ENCODE results near the gene SNX33. TPM values are rescaled to one million over a fixed set of nuclear protein-coding genes. Genes with fewer than 3 reads are reported as not detected.
"Not testable (repeated sequence)": the region's sequence is repeated elsewhere in the genome, so short reads cannot be mapped to it uniquely, and the experiment has no call there.

The SNX33 gene
- total RNA-seq, 1 experiment from 2014 or later = 9.3 TPM

DNA sequence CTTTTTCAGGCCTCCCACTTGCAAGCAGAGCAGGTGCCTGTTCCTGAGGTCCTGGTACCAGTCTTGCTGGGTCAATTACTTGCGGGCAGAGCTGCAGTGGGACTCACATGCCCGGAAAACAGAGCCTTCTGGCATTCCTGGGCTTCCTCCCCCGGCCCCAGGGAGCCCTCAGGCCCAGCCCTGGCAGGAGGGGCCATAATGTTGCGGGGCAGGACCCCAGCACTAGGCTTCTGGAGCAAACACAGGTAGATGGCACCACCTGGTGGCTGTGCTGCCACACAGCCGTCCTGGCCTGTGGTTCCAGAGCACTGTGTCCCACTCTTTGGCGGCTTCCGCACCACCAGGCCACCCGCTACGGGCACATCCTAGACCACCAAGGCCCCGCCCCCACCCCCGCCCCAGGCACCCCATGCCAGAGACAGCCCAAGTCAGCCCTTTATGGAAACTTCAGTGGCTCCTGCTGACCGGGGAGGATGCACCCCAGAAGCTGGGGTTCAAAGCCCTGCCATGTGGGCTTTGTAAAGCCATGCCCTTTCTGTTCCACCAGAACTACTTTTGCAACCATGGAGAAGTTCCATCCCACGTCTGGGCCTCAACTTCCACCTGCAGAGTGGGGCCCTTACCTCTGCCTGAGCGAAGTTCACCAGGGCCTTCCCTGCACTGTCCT, 36.1 kb downstream of the SNX33 start:
- DNase-seq (ENCODE audit: low spot score) = peak; percentile 38

DNA sequence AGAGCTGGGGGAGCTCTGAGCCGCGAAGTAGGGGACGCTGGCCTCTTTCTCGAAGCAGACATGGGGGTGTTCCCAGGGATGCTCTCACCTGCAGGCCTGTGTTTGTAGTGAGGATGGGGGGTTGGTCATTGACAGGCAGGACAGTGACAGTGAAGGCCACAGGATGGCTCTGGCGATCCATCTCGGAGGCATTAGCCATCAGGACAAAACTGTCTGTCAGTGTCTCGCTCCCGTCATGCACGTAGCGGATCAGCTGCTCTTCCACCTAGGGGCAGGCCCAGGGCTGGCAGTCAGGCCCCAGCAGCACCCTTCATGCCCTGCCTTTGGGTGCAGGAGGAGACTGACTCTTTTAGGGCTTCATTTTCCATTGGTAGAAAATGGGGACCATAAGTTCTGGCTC, 36.9 kb downstream of the SNX33 start:
- no peak for DNase-seq (ENCODE audit: low spot score)

DNA sequence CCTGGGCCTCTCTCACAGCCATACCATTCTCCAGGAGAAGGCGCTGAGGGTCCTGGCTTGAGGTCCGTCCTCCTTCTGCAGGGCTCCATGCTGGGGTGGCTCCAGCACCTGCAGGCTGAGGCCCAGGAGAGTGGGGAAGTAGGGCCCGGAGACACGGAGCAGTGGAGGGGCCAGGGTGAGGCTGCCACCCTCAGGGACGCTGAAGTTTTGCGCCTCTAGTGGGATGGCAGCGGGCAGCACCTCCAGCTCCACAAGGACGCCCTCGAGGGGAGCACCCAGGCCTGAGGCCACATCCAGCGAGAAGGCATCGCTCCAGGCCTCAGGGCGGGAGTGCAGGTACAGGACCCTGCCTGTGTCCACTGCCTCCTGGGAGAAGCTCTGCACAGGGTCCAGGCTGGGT, 37.5 kb downstream of the SNX33 start:
- DNase-seq (ENCODE audit: low spot score) = no peak

DNA sequence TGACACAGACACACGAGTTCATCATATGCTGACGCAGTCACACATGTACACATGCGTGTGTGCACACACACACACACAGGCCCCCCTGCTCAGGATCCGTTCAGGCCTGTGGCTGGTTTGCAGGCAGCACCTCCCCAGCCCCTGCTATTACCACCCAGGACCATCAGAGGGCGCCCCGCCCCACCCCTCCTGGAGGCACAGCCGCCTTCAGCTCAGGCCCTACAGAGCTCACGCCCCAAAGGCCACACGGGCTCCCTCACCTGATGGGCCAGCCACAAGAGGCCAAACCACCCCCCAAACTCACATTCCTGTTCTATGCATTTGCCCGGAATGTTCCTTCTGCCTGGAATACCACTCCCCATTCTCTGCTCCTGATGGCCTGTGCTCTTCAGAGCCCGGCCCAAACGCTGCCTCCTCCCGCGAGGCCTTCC, 38.5 kb downstream of the SNX33 start:
- peak; percentile 44 for DNase-seq (ENCODE audit: low spot score)

DNA sequence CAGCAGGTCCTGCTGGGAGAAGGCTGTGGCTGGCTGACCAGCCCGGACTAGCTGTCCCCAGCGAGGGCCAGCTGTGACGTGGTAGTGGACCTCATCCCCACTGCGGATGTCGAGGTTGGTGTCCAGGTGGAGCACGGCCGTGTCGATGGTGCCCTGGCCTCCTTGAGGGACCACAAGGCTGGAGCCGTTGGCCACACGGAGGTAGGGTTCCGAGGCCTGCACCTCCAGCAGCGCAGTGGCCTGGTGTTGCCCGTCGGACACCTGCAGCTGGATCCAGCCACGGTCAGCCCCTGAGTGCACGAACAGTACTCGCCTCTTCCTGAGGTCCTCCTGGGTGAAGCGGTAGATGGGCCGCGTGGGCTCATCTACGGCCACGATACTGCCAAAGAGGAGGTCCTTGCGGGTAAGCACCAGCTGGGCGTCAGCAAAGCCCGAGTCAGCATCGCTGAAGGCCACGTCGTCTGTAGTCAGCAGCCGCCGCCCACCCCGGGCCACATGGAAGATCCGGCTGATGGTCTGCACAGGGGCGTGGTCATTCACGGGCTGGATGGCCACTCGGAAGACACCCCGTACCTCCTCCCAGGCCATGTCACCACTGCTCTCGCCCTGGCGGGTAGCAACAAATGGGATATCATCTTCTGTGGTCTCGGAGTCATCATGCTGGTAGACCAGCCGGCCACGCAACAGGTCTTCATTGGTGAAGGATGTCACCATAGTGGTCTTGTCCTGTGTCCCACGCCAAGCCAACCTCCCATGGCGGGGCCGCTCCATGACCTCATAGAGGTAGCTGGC, 40.0 kb downstream of the SNX33 start:
- DNase-seq (ENCODE audit: low spot score) = no peak

DNA sequence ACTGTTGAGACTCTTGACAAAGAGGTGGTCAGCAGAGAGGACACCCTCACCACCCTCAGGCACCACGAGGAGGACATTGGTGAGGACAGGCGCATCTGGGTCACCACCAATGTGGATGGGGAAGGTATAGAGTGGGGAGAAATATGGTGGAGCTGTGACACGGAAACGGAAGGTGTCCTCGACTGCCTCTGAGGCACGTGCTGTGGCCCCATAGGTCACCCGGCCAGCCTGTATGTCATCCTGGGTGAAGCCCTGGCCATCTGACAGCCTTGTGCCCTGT, 40.5 kb downstream of the SNX33 start:
- no peak for DNase-seq (ENCODE audit: low spot score)

DNA sequence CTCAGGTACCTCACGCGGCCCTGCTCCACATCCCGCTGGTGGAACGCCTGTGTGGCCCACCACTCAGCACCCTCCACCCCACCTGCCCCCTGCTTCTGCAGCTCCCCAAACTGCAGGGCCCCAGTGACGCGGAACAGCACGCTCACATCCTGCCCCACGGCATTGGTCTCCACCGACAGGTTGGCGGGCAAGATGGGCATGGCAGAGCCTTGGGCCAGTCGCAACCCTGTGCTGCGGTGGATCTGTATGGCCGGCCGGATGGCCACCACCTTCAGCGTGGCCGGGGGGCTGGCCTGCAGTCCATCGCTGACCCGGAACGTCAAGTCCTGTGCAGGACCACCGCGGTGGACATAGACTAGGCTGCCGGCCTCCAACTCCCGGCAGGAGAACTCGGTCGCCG, 41.1 kb downstream of the SNX33 start:
- no peak for DNase-seq (ENCODE audit: low spot score)

DNA sequence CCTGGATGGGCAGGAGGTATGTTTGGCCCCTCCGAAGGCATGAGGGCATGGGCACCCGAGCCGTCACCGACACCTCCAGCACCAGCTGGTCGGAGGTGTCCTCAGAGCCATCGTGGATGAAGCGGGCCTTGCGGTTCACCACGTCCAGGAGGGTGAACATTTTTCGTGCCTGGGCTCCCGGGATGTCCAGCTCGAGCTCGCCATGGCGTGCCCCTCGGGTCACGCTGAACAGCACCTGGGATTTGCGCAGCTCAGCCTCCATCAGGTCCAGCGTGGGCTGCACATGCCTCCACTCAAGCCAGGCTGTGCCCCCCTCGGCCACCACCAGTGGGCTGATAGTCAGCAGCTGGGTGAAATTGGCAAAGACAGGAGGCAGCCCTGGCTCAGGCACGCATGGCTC, 41.7 kb downstream of the SNX33 start:
- not testable (repeated sequence) for DNase-seq (ENCODE audit: low spot score)

DNA sequence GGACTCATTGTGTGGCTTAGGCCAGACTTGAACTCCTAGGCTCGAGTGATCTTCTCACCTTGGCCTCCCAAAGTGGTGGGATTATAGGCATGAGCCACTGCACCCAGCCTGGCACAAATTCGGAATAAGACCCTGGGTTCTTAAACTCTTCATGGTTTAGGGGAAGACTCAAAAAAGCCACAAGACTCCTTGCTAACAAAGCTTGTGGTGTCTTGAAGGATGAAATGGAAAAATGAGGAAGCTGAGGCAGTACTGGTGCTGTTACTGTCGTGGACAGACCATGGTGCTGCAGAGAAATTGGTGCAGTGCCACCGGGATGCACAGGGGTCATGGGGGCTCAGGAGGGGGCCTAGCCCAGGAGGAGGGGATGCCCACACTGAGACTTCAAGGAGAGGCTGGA, 44.6 kb downstream of the SNX33 start:
- DNase-seq (ENCODE audit: low spot score) = not testable (repeated sequence)

DNA sequence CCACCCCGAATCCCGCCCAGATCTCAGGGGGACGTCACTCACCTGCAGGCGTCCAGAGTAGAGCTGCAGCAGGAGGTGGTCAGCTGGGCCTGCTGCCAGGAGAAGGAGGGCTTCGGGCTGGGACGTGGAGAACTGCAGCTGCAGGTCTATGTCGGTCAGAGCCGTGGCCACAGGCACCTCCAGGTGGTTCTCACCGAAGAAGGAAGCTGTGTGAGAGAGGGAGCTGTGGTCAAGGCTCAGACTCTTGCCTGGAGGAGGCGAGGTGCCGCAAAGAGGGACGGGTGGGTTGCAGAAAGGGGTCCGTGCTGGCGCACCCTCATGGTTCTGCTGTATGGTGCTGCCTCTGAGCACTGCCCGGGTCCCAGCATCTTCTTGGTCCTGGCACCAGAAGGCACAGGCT, 45.3 kb downstream of the SNX33 start:
- not testable (repeated sequence) for DNase-seq (ENCODE audit: low spot score)

DNA sequence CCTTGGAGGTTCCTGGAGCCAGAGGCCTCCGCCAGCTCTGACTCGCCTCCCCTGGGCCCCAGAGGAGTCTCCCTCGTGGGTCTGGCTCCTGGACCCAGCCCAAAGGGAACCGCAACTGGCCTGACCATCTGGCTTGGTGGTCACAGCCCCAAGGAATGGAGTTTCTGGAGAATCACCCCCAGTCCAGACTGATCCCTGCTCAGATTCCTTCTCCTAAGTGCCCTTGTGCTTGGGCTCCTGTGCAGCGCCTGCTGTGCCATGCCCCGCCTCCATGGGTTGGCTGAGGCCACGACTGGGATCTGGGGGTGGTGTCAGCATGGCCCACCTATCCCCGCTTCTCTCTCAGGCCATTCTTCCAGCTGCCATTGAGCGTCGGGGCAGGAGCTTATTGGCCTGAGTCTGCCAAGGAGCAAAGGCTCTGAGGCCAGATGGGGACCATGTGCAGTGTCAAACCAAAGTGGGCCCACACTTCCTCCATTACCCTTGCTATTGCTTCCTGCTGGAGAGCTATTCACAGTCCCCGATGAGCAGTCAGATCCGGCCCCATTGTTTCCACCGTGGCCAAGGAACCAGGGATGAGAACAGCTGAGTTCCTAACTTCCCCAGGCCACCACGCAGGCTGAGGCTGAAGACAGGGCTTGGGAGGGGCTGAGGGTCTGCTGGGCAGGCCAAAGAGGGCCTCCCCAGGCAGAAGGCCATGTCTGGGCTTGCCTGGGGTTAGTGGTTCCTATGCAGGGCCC, 46.0 kb downstream of the SNX33 start:
- DNase-seq (ENCODE audit: low spot score) = peak; percentile 60

DNA sequence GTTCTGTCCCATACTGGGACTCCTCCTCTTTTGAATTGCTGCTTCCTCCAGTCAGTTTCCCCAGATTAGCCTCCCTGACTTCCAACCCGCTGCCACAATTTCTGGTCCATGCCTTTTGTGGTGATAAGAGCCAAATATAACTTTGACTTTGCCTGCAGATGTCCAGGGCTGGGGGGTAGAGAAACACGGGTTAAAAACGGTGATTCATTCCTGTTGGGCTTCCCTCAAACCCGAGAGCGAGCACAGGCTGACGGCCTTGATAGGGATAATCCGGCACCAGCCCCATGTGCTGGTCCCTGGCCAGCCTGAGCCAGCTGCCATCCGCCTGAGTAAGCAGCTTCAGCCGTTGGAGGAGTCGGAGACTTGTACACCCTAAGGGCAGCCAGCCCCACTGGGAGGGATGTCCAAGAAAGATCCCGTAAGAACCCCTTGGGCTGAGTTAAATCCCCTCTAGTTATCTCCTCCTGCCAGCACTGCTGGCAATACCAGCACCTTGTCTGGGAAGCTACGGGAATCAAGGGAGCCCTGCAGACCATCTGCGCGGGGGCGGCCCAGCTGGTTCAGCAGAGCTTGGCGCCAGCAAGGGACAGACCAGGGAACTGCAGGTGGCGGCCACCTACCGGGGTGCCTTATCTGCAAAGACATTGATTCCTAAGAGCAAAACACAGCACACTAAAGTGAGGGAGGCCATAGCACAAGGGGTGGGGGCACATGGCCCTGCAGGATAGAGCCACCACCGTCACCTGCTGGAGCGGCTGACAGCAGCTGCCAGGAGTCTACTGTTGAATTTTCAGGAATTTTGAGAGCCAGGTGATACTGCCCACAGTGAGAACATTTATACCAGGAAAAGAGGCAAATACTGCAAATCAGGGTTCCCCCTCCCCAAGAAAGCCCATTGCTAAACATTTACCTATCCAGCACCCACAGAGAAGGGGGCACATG, 46.8 kb downstream of the SNX33 start:
- DNase-seq (ENCODE audit: low spot score) = peak; percentile 96

DNA sequence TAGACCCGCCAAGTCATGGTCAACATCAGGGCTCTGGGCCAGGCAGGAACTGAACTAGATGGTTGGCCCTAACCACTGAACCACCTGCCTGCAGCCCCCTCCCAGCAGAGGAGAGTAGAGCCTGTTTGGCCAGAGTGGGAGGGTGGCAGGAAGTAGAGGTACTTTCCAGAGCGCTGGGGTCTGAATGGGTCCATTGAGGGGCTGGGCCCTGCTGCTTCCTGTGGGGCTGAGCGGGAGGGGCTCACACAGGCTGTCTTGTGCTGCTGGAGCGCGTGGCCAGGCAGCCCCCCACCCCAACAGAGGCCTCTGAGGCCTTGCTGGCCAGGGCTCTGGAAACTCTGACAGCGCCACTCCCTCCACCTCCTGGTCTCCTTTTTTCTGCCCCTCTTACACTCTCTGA, 47.5 kb downstream of the SNX33 start:
- DNase-seq (ENCODE audit: low spot score) = peak; percentile 38

DNA sequence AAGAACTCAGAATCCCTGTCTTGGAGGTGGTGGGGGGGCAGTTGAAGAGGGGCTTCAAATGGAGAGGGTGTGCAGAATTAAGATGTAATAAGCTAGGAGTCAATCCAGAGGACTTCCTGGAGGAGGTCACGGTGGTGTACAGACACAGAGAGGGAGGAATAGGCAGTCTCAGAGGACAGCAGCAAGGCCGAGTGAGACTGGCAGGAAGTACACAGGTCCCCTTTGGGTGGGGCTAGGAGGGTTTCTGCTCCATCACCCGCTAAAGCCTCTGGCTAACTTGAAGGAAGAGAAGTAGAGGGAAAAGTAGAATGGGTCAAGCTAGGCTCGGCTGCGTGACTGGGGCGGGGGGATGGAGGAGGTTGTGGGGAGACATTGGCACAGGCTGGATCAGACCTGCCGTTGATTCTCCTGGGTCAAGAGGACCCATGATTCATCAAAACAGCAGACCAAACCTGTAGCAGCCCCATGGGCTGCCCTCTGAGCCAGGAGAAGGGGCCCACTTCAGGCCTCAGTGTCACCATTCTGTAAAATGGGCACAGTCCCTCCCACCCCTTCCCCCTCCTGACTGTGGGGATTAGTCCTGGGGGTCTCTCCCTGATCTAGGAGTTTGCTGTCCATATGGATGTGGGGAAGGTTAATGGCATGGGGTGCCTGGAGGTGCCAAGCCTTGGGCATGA, 48.1 kb downstream of the SNX33 start:
- peak; percentile 57 for DNase-seq (ENCODE audit: low spot score)

DNA sequence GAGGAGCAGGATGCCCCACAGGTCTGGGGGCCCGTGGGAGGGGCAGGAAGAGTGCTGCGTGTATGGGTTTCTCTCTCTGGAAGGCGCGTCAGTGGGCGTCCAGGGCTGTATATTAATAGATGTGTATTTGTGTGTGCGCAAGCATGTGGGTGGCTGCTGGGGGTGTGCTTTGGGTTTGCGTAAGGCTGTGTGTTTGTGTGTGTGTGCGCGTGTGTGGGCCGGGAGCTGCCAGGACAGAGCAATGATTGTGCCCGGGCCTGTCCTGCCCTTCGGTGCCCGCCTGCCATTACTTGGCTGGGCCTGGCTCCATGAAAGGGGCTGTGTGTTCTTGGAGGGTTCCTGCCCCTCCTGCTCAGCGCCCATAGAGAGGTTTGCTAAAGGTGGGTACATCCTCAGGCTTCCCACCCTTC, 48.6 kb downstream of the SNX33 start:
- no peak for DNase-seq (ENCODE audit: low spot score)

DNA sequence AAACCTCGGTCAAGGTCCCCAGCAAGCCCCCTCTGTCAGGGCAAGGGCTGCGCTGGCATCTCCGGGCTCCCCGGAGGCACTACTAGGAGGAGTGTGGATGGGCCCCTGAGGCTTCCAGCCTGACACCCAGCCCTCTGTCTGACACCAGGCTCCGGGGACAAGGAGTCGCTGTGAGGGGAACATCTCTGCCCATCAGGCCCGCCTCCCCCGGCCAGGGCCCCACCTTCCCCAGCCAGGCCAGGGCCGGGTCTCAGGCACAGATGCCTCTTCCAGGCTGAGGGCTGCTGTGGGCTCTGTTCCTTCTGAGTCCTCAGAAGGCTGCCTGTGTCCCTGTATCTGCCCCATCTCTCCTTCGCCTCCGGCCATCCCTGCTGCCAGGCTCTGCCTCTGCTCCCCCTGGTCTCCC, 49.1 kb downstream of the SNX33 start:
- DNase-seq (ENCODE audit: low spot score) = no peak

DNA sequence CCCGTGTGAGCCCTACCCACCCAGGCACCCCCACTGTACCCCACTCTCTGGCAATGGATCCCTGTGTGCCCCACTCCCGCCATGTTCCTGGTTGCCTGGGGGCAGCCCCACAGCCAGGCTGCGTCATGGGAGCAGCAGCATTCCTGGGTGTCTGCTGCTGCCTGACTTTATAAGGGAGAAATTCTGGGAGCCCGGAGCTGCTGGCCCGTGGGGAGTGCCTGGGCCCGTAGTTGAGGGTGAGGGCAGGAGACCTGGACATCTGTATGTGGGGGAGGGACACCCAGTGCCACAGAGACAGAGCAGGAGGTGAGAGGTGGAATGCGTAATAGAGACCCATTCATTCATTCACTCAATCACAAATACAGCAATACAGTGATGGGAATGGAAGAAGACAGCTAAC, 49.8 kb downstream of the SNX33 start:
- DNase-seq (ENCODE audit: low spot score) = no peak

DNA sequence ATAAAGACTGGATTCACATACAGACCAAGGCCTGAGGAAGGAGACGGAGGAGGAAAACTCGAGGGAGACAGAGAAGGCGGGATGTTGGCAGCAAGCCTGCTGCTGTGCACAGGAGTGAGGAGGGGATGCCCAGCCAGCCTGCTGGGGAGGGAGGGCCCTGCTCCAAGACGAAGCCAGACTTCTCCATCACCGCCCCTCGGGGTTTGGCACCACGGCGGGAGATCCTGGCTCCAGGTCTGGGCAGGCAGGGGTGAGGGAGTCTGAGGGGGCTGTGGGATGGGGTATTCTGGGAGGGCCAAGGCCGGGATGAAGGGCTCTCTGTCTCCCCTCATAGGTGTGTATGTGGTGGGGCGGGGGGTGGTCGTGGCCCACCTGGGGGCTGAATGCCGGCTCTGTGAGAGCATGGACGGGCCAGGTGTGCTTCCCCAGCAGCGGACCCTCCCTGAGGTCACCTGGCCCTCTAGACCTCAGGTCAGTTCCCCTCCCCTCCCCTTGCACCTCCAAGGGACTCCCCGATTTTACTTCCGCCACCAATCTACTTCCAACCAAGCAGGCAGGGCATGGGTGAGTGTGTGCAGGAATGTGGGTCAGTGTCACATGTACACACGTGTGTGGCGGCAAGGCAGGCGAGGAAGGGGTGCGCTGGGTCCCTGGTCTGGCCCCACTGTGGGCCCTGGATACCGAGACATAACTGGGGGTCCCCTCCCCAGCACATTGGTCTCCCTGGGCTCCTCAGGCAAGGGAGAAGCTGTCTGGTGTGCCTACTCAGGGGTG, 50.4 kb downstream of the SNX33 start:
- not testable (repeated sequence) for DNase-seq (ENCODE audit: low spot score)

DNA sequence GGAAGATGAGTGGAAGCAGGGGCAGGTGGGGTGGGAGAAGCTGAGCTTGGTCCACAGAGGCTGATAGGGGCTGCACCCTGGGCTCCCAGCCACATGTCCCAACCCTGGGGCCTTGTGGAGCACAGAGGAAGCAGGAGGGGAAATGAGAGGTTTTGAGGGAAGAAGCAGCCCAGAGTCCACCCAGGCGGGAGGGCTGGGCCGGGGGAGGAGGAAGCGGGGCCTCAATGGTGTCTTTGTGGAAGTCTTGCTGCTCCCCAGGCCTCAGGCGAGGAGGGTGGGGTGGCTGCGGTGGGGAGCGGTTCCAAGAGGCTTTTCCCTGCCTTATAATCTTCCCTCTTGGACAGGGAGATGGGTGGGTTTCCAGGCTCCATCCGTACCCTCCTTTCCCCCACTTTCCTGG, 51.8 kb downstream of the SNX33 start:
- DNase-seq (ENCODE audit: low spot score) = not testable (repeated sequence)

Measured in A172 (cell line).